Esophagus muscularis mucosa (tissue), 4 donors: ENCODE results near the gene KCNQ5. TPM values are rescaled to one million over a fixed set of nuclear protein-coding genes. Genes with fewer than 3 reads are reported as not detected.

ENCODE experiments used
- DNase-seq: peaks from one replicate; pipeline ENCODE4 v3.0.0-alpha.2; 2017; ENCODE audit errors: extremely low spot score
- H3K27ac ChIP-seq, 4 donors: fragments of 200-600 bp; sonication (generic); replicated peaks in 1 of 4; 1 replicate in 3 of 4; 2 replicates in 1 of 4; pipeline ENCODE4 v1.5.1; 2016 to 2019; ENCODE audit warnings: mild to moderate bottlenecking in 1 of 4
- H3K27me3 ChIP-seq, 4 donors: fragments of 200-600 bp; sonication (generic); one replicate each; pipeline versions ENCODE4 v1.5.1 to v1.6.0; 2016 to 2019
- H3K36me3 ChIP-seq, 4 donors: fragments of 200-600 bp; sonication (generic); one replicate each; pipeline ENCODE4 v1.5.1; 2016 to 2019
- H3K4me1 ChIP-seq, 4 donors: fragments of 200-600 bp; sonication (generic); one replicate each; pipeline ENCODE4 v1.5.1; 2016 to 2019
- H3K4me3 ChIP-seq, 4 donors: fragments of 200-600 bp; sonication (generic); 1 replicate in 2 of 4; 2 replicates in 2 of 4; pipeline ENCODE4 v1.5.1; 2016 to 2019; ENCODE audit warnings: mild to moderate bottlenecking in 4 of 4, moderate library complexity in 1 of 4
- H3K9me3 ChIP-seq, 4 donors: fragments of 200-600 bp; sonication (generic); 1 replicate in 3 of 4; 2 replicates in 1 of 4; pipeline ENCODE4 v1.5.1; 2016 to 2019
- EP300 ChIP-seq: sonication (generic); formaldehyde crosslinking; IDR thresholded peaks from one replicate; pipeline ENCODE4 v1.6.1; 2017; ENCODE audit warnings: antibody characterized with exemption
- POLR2A ChIP-seq: fragments of 450-650 bp; IDR thresholded peaks from one replicate; pipeline ENCODE4 v1.6.1; 2017; ENCODE audit warnings: antibody characterized with exemption, moderate library complexity, mild to moderate bottlenecking, low read depth
- POLR2AphosphoS5 ChIP-seq, 2 donors: sonication (generic); formaldehyde crosslinking; IDR thresholded peaks; one replicate each; pipeline ENCODE4 v1.6.1; 2017; ENCODE audit warnings: antibody characterized with exemption in 2 of 2
- WGBS: methylation state at CpG from one replicate; pipeline ENCODE4 v1.1.5; 2018; 5-methylcytosine and 5-hydroxymethylcytosine counted together
- intact Hi-C: fragments of 100-400 bp; cut with DNase I; formaldehyde crosslinking; loops from one replicate; pipeline ENCODE4 v1.15.1; 2023
- total RNA-seq, 4 donors: library from RNA; depleted of rRNA; stranded (reverse); fragments of >200 nt; gene quantifications; one replicate each; pipeline versions ENCODE4 v1.1.0 to v1.2.1, GENCODE V29; 2016
- TF ChIP-seq, protein P1 (sequence below), 3 experiments: fragments of 200-600 bp in 2 of 3; fragments of 450-650 bp in 1 of 3; sonication (generic) in 2 of 3; IDR thresholded peaks; one replicate each; pipeline ENCODE4 v1.5.1; 2017 to 2019; ENCODE audit warnings: antibody characterized with exemption in 3 of 3, mild to moderate bottlenecking in 2 of 3, moderate library complexity in 1 of 3

The KCNQ5 gene
- total RNA-seq, 4 donors from 2014 or later, result 1.2 to 2.2 (median 1.8) TPM

DNA sequence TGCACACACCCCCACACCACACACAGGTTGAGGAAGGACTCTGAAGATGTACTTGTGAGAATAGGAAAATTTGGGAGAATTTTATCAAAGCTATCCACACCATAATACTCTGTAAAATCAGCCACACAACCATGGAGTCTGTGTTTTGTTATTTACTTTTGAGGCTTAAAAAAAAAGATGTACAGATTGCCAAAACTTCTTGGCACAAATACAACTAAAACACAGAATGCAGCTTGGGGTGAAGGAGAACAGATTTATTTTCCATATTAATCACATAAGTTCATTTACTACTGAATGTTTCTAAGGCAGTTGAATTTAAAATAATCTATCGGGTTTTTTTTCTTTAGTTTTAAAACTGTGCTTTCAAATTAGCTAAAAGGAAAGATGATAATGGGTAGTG lies 32.8 kb upstream of the KCNQ5 start:
- no peak for TF ChIP-seq EP300
- TF ChIP-seq, protein P1, sequence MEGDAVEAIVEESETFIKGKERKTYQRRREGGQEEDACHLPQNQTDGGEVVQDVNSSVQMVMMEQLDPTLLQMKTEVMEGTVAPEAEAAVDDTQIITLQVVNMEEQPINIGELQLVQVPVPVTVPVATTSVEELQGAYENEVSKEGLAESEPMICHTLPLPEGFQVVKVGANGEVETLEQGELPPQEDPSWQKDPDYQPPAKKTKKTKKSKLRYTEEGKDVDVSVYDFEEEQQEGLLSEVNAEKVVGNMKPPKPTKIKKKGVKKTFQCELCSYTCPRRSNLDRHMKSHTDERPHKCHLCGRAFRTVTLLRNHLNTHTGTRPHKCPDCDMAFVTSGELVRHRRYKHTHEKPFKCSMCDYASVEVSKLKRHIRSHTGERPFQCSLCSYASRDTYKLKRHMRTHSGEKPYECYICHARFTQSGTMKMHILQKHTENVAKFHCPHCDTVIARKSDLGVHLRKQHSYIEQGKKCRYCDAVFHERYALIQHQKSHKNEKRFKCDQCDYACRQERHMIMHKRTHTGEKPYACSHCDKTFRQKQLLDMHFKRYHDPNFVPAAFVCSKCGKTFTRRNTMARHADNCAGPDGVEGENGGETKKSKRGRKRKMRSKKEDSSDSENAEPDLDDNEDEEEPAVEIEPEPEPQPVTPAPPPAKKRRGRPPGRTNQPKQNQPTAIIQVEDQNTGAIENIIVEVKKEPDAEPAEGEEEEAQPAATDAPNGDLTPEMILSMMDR (IDR thresholded peaks at IDR 0.05), result no peak
- no peaks in the 10 kb centered on the region for H3K36me3 ChIP-seq
- H3K27ac ChIP-seq, result no peak overlapping the region
- no peaks in the 10 kb centered on the region for H3K27me3 ChIP-seq
- no peak for DNase-seq
- H3K4me3 ChIP-seq, result no peak overlapping the region
- H3K4me1 ChIP-seq, result peaks cover 0 to 2% (median 0%) of the 10 kb centered on the region in 4 donors
- WGBS, result 29% methylated on average over 1 of the region's 1 CpG
- intact Hi-C loops, result no loop called here
- H3K9me3 ChIP-seq, result no peaks in the 10 kb centered on the region

DNA sequence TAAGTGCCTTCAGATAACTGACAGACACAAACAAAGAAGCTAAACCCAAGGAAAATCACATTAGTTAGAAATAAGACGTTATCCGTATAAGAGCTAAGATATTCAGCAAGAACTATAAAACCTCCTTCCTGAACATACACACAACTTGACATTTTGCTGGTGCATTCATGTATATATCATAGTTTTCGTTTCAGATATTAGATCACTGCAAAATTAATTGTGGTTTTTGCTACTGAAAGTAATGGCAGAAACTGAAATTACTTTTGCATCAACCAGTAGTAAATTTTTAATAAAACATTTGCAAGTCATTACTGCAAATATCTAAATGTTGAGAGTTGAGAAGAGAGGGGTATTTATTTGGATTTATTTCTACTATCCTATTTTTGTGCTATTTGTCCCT lies 26.1 kb upstream of the KCNQ5 start:
- Histone ChIP-seq H3K9me3 (no peaks in the 10 kb centered on the region), H3K36me3 (no peaks in the 10 kb centered on the region), H3K4me1 (no peaks in the 10 kb centered on the region), H3K27me3 (no peaks in the 10 kb centered on the region), H3K4me3 (no peak overlapping the region), H3K27ac (no peak overlapping the region)
- TF ChIP-seq EP300 (no peak), POLR2A (no peak), POLR2AphosphoS5 (IDR thresholded peaks at IDR 0.05) (no peak)
- TF ChIP-seq, protein P1 (IDR thresholded peaks at IDR 0.05), result no peak
- intact Hi-C loops, result no loop called here
- DNase-seq, result no peak
- WGBS, result 79% methylated on average over 3 of the region's 3 CpGs

DNA sequence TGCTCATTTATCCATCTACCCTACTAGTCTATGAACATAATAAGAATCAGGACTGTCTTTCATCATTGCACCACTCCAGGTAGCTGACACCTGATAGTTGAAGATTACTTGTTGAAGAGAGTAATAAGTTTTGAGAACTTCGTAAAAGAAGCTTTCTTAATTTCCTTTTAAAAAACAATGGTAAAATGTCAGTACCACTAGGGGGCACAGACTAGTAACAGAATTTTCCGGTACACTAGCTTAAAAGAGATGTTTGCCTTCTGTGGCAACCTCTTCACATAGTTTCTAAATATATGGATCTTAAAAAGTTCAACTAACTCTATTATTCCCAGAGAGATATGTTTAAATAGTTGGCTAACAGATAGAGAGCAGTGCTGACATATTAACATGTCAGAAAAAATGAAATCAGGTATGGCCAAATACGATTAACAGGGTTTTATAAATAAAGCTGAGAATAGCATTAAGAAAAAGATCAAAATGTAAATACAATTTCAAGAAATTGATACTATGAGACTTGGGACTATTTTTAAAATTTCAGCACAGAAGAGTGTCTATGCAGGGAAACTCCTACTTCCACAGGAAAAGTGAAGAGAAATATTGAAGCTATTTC lies 5.4 kb upstream of the KCNQ5 start:
- intact Hi-C loops, result loop anchor here (2.0 kb wide), 1 partner anchor 512 kb away; no protein-coding TSS in a partner anchor

DNA sequence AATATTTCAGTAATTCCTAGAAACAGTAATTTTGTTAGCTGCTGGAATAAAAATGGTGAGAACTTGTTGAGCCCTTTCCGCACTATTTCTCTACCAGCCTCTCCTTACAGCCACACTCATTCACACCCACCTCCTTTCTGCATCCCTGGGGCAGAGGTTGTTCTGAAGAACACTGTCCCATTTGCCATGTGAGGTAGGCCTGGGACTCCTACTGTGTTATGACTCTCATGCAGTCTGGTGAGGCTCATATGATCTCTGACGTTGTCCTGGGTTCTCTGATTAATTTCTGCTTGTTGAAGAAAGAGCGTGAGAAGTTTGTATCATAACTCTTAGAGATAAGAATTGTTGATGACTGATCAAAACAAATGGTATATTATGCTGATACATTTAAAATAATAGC lies 4.1 kb upstream of the KCNQ5 start:
- Histone ChIP-seq H3K4me1 (peaks cover 28 to 33% (median 33%) of the 10 kb centered on the region in 4 donors), H3K27ac (no peak overlapping the region), H3K9me3 (no peaks in the 10 kb centered on the region), H3K27me3 (peaks cover 0 to 13% (median 0%) of the 10 kb centered on the region in 4 donors), H3K36me3 (no peaks in the 10 kb centered on the region), H3K4me3 (no peak overlapping the region)
- intact Hi-C loops, result loop anchor here (2.0 kb wide), 1 partner anchor 511 kb away; no protein-coding TSS in a partner anchor
- WGBS, result 93% methylated on average over 3 of the region's 3 CpGs
- TF ChIP-seq EP300, result no peak
- TF ChIP-seq POLR2AphosphoS5 (IDR thresholded peaks at IDR 0.05), result no peak
- TF ChIP-seq POLR2A, result no peak
- TF ChIP-seq, protein P1 (IDR thresholded peaks at IDR 0.05), result no peak
- DNase-seq, result no peak

More for the DNA sequence above, 5.4 kb upstream of the KCNQ5 start:
- H3K4me3 ChIP-seq, result no peak overlapping the region
- H3K27ac ChIP-seq, result no peak overlapping the region
- 29% methylated on average over 3 of the region's 3 CpGs for WGBS
- H3K27me3 ChIP-seq, result peaks cover 0 to 6% (median 0%) of the 10 kb centered on the region in 4 donors
- no peaks in the 10 kb centered on the region for H3K36me3 ChIP-seq
- no peak for DNase-seq
- TF ChIP-seq POLR2A (no peak), EP300 (no peak)
- TF ChIP-seq, protein P1 (IDR thresholded peaks at IDR 0.05), result peak; percentile 42 to 61 (median 60)
- peaks cover 17 to 21% (median 21%) of the 10 kb centered on the region in 4 donors for H3K4me1 ChIP-seq
- H3K9me3 ChIP-seq, result no peaks in the 10 kb centered on the region
